ENCODE results near the gene ATP6V1C2. TPM values are rescaled to one million over a fixed set of nuclear protein-coding genes. Genes with fewer than 3 reads are reported as not detected.

The ATP6V1C2 gene
- total and polyA plus RNA-seq, 2 of the 4 experiments (the other 2 are of a cell fraction), result not detected

DNA sequence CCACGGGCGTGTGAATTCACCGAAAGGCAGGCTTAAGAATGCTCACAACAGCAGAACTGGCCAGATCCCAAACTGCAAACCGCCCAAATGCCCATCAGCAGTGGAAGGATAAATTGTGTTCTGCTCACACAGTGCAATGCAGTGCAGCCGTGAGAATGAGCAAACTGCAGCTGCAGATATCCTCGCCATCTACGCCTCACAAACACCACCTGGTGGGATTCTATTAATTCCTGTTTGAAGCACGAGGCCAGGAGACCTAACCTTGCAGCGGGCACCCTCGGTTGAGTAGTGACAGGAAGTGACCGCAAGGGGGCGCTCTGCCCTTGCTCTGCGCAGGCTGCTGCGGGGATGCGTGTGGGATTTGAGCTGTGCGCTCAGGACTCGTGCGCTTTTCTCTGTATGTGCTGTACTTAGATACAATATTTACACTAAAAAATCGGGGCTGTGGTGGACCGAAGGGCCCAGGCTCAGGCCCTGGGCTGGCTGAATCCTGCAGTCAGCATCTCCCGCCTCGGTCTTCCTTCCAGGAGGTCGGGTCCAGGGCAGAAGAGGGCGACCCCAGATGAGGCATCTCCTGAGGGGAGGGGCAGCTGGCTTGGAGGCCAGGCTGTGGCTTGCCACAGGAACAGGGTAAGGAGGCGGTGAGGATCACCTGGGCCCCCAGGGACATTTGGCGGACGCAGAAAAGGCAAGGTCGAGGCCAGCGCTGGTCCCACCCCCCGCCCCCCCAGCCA, 110.9 kb downstream of the ATP6V1C2 start:
- H3K79me1 ChIP-seq (ENCODE audit: low read depth in 1 of 2, low read length in 2 of 2), result no peaks in the 10 kb centered on the region
- H2BK120ac ChIP-seq (ENCODE audit: low read depth, low read length), result no peak overlapping the region
- no peaks in the 10 kb centered on the region for H3K9me1 ChIP-seq (ENCODE audit: insufficient read depth, low read length)
- H3K23ac ChIP-seq (ENCODE audit: low read depth, low read length), result no peak overlapping the region
- POLR2A ChIA-PET (ENCODE audit: unreplicated experiment), result no interaction called here
- WGBS, 2 experiments (ENCODE audit: extremely low coverage in 2 of 2, insufficient read length in 1 of 2), result 40% methylated on average over 2 of the region's 30 CpGs; no CpG with 5 or more reads in 1 of the 2 experiments
- H2AK9ac ChIP-seq (replicated peaks; ENCODE audit: low read depth, low read length, poor library complexity), result peak overlapping the region; percentile 69
- no peaks in the 10 kb centered on the region for H3K36me3 ChIP-seq (ENCODE audit: control insufficient read depth, insufficient read depth, low read length)
- dilution Hi-C loops (cut with HindIII; ENCODE audit: low sequenced_read_pairs, unreplicated experiment) (no loop called here), in situ Hi-C loops (cut with MboI; ENCODE audit: low sequenced_read_pairs) (loop anchor here (10.0 kb wide), 2 partner anchors 612 to 752 kb away; no protein-coding TSS in a partner anchor), intact Hi-C loops (cut with micrococcal nuclease) (loop anchor here (1.0 to 10.0 kb wide), 5 partner anchors 68 to 752 kb away; partner anchors contain the start of gene KCNF1)
- no peak overlapping the region for H2BK20ac ChIP-seq (ENCODE audit: low read depth, low read length)
- no peak overlapping the region for H3K27ac ChIP-seq (ENCODE audit: insufficient read depth, low read length)
- no peak overlapping the region for H2BK15ac ChIP-seq (ENCODE audit: low read depth, low read length)
- TF ChIP-seq BHLHE40 (IDR thresholded peaks at IDR 0.05; ENCODE audit: low read depth, low read length) (peak; percentile 35; the same call in 1 of the 2 replicates), MAZ (IDR thresholded peaks at IDR 0.05; ENCODE audit: borderline replicate concordance, low read depth, low read length) (peak; percentile 30; the same call in 1 of the 2 replicates), CHD1 (IDR thresholded peaks at IDR 0.05; ENCODE audit: low read depth, low read length) (no peak), SMC3 (IDR thresholded peaks at IDR 0.05; ENCODE audit: low read depth, low read length) (peak; percentile 94), RAD21 (IDR thresholded peaks at IDR 0.05; ENCODE audit: low read length) (peak; percentile 98), MXI1 (IDR thresholded peaks at IDR 0.05; ENCODE audit: borderline replicate concordance, low read depth, low read length) (peak; percentile 42; the same call in 1 of the 2 replicates), CEBPB (IDR thresholded peaks at IDR 0.05; ENCODE audit: low read depth, low read length) (no peak)
- TF ChIP-seq, protein P1, sequence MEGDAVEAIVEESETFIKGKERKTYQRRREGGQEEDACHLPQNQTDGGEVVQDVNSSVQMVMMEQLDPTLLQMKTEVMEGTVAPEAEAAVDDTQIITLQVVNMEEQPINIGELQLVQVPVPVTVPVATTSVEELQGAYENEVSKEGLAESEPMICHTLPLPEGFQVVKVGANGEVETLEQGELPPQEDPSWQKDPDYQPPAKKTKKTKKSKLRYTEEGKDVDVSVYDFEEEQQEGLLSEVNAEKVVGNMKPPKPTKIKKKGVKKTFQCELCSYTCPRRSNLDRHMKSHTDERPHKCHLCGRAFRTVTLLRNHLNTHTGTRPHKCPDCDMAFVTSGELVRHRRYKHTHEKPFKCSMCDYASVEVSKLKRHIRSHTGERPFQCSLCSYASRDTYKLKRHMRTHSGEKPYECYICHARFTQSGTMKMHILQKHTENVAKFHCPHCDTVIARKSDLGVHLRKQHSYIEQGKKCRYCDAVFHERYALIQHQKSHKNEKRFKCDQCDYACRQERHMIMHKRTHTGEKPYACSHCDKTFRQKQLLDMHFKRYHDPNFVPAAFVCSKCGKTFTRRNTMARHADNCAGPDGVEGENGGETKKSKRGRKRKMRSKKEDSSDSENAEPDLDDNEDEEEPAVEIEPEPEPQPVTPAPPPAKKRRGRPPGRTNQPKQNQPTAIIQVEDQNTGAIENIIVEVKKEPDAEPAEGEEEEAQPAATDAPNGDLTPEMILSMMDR (conservative IDR thresholded peaks at IDR 0.05; ENCODE audit: low read depth, low read length), result peak; percentile 97
- no peak overlapping the region for H3K4me3 ChIP-seq (ENCODE audit: insufficient read depth, low read depth, low read length)
- DNase-seq (peak; percentile 77), ATAC-seq (ENCODE audit: low read depth) (peak; percentile 94)
- no peak overlapping the region for H3K14ac ChIP-seq (replicated peaks; ENCODE audit: low read depth, low read length)
- peak overlapping the region; percentile 85 for H2AFZ ChIP-seq (replicated peaks; ENCODE audit: low read length, poor library complexity)
- no peak overlapping the region for H3K56ac ChIP-seq (ENCODE audit: extremely low read depth, insufficient read depth, low read length)
- no peak overlapping the region for H3K4ac ChIP-seq (ENCODE audit: low read depth, low read length)
- no peak overlapping the region for H4K91ac ChIP-seq (ENCODE audit: insufficient read depth, low read depth, low read length)
- peaks cover 34% of the 10 kb centered on the region for H3K27me3 ChIP-seq (ENCODE audit: control insufficient read depth, insufficient read depth, low read length)
- no peak overlapping the region for H2BK5ac ChIP-seq (ENCODE audit: low read depth, low read length, poor library complexity, severe bottlenecking)
- H3K9ac ChIP-seq (ENCODE audit: low read depth, low read length), result no peak overlapping the region
- no peak overlapping the region for H4K5ac ChIP-seq (ENCODE audit: low read depth, low read length)
- no peak overlapping the region for H2AK5ac ChIP-seq (ENCODE audit: low read depth, low read length)
- BruUV-seq (replicated peaks), result no TSS peak
- H3K4me2 ChIP-seq (ENCODE audit: low read depth, low read length), result no peak overlapping the region; the same call in 1 of the 2 replicates
- H4K20me1 ChIP-seq (ENCODE audit: insufficient read depth, low read length), result no peaks in the 10 kb centered on the region
- no peak overlapping the region for H4K8ac ChIP-seq (ENCODE audit: low read depth in 2 of 2, low read length in 2 of 2)
- no peak overlapping the region for H3K18ac ChIP-seq (ENCODE audit: low read depth, low read length)
- H3K4me1 ChIP-seq (ENCODE audit: control insufficient read depth, insufficient read depth, low read length), result no peaks in the 10 kb centered on the region
- CTCF ChIA-PET, result interaction anchor here (0.5 to 2.6 kb wide), 17 partner anchors 9 to 751 kb away, joined by 3 to 35 read pairs (median 5); partner anchors contain the start of gene PDIA6
- H3K9me3 ChIP-seq (ENCODE audit: control insufficient read depth, insufficient read depth, low read length), result no peaks in the 10 kb centered on the region
